ENCODE data around the gene LRRC4.

Gene LRRC4

GRCh38 chr7:127983804-127984332 is 47.4 kb downstream of the LRRC4 start:
- TF ChIP-seq, protein P1, sequence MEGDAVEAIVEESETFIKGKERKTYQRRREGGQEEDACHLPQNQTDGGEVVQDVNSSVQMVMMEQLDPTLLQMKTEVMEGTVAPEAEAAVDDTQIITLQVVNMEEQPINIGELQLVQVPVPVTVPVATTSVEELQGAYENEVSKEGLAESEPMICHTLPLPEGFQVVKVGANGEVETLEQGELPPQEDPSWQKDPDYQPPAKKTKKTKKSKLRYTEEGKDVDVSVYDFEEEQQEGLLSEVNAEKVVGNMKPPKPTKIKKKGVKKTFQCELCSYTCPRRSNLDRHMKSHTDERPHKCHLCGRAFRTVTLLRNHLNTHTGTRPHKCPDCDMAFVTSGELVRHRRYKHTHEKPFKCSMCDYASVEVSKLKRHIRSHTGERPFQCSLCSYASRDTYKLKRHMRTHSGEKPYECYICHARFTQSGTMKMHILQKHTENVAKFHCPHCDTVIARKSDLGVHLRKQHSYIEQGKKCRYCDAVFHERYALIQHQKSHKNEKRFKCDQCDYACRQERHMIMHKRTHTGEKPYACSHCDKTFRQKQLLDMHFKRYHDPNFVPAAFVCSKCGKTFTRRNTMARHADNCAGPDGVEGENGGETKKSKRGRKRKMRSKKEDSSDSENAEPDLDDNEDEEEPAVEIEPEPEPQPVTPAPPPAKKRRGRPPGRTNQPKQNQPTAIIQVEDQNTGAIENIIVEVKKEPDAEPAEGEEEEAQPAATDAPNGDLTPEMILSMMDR (IDR thresholded peaks at IDR 0.05; ENCODE audit: control insufficient read depth, insufficient read depth, low read depth, low read length, missing control alignments) = no peak
- DNase-seq (ENCODE audit: low read depth) = no peak
- H3K4me3 ChIP-seq (ENCODE audit: control insufficient read depth, low read depth, low read length) = no peak overlapping the region

- TF ChIP-seq, protein P1 (IDR thresholded peaks at IDR 0.05; ENCODE audit: control insufficient read depth, insufficient read depth, low read depth, low read length, missing control alignments) = no peak
- no peak for DNase-seq (ENCODE audit: low read depth)
- H3K4me3 ChIP-seq (ENCODE audit: control insufficient read depth, low read depth, low read length) = no peak overlapping the region
Measured at GRCh38 chr7:127981965-127982364, 49.3 kb downstream of the LRRC4 start.

DNA sequence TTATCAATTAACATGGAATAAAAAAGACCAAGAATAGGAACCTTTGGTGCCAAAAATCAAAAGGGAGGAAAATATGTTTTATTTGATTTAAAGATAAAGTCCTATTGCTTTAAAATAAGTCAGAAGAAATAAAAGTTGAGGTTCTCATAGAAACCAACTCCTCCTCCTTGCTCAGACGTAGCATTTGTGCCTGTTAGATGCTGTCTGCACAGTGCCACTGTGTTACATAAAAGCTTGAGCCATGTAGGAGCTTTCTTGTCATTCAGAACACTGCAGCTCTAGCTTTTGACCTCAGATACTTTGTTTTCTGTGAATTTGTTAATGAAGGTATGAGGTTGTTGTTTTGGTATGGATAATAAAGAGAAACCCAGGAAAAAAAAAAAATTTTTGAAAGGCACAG is 50.3 kb downstream of the LRRC4 start:
- DNase-seq (ENCODE audit: low read depth) = no peak
- TF ChIP-seq, protein P1 (IDR thresholded peaks at IDR 0.05; ENCODE audit: control insufficient read depth, insufficient read depth, low read depth, low read length, missing control alignments) = no peak
- no peak overlapping the region for H3K4me3 ChIP-seq (ENCODE audit: control insufficient read depth, low read depth, low read length)

GRCh38 chr7:127979728-127980126 is 51.5 kb downstream of the LRRC4 start:
- H3K4me3 ChIP-seq (ENCODE audit: control insufficient read depth, low read depth, low read length) = no peak overlapping the region
- TF ChIP-seq, protein P1 (IDR thresholded peaks at IDR 0.05; ENCODE audit: control insufficient read depth, insufficient read depth, low read depth, low read length, missing control alignments) = no peak
- no peak for DNase-seq (ENCODE audit: low read depth)

GRCh38 chr7:127979113-127979727 is 52.0 kb downstream of the LRRC4 start:
- TF ChIP-seq, protein P1 (IDR thresholded peaks at IDR 0.05; ENCODE audit: control insufficient read depth, insufficient read depth, low read depth, low read length, missing control alignments) = no peak
- no peak for DNase-seq (ENCODE audit: low read depth)
- H3K4me3 ChIP-seq (ENCODE audit: control insufficient read depth, low read depth, low read length) = no peak overlapping the region

DNA sequence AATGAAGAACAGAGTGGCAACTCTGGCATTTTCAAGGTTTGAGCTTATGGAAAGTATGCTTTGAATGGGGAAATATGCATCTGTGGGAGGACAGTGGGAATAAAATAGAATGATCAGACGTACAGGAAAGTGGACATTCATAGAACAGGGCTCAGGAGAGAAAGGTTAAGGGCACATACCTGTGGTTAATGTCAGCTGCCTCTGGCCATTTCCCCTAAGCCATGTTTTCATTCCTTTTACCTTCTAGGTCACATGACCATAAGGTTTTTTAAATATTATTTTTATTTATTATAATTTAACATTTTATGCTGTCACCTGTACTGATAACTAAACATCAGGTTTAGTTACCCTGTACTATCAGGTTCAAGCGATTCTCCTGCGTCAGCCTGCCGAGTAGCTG is 52.8 kb downstream of the LRRC4 start:
- DNase-seq (ENCODE audit: low read depth) = no peak
- no peak overlapping the region for H3K4me3 ChIP-seq (ENCODE audit: control insufficient read depth, low read depth, low read length)
- TF ChIP-seq, protein P1 (IDR thresholded peaks at IDR 0.05; ENCODE audit: control insufficient read depth, insufficient read depth, low read depth, low read length, missing control alignments) = no peak

All from AG09309 (cell line).